Activated effector memory CD4-positive, alpha-beta T cell treated with anti-CD3 and anti-CD28 coated beads, Interleukin-2, amount 50 U/mL, for 16 hours (primary cell): ENCODE results near the gene DHRS12.

Source experiments
- DNase-seq: peaks from one replicate; pipeline ENCODE4 v3.0.0-alpha.2; 2020

Gene DHRS12

DNA sequence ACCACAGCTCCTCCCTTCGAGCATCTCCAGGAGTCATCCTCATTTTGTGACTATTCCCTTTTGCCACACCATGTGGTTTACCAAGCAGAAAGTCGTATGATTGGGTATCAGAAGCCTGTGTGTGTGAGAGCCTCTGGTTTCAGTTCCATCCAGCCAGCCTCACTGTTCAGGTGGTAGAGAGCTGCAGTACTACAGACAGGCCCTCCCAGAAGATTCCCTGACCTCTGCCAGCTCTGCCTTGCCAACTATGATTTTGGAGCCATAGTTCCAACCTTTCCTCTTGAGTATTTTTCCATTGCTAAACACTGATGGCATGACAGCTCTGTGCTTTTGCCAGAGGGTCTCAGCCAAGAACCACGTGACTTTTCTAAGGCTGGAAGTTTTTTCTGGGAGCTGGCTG is 82.5 kb downstream of the DHRS12 start:
- no peak for DNase-seq

DNA sequence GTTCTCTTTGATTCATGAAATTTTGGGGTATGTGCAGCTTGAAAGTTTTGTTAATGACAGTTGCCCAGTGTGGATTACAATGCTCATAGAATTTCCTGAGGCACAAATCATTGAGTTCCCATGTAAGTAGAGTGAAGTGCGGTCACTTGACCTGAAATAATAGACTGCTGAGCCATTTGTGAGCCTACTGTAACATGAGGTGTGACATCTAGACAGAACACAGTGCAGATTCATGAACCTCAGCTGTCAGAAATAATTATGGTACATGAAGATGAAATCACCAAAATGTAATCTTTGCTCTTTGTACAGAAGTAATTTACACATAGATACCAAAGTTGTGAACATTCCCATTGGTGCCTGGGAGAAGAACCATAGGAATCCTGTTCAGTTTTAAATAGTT is 84.6 kb downstream of the DHRS12 start:
- DNase-seq, result no peak
